NCI-H2107 treated with DMSO at 0.1 percent for 48 hours (cell line): ENCODE results near the gene CLASP1.
"Not testable (repeated sequence)": the region's sequence is repeated elsewhere in the genome, so short reads cannot be mapped to it uniquely, and the experiment has no call there.

Experiments
- DNase-seq: peaks from one replicate; lab custom pipeline; 2025; ENCODE audit not compliant: unreplicated experiment; lab: John Stamatoyannopoulos, UW

Gene CLASP1

DNA sequence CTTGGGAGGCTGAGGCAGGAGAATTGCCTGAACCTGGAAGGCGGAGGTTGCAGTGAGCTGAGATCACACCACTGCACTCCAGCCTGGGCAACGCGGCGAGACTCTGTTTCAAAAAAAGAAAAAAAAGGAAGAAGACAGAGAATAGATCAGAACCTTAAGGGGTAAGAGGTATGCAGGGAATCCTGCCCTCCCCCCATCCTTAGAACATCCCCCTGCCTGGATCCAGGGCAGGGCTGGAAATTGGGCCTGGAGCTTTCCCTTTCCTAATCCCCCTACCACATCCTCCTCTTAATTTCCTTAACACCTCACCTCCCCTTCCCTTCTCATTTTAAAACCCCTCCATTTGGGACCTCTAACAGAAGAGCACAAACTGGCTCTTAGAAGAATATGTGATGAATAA is 62.1 kb downstream of the CLASP1 start:
- DNase-seq: no peak

DNA sequence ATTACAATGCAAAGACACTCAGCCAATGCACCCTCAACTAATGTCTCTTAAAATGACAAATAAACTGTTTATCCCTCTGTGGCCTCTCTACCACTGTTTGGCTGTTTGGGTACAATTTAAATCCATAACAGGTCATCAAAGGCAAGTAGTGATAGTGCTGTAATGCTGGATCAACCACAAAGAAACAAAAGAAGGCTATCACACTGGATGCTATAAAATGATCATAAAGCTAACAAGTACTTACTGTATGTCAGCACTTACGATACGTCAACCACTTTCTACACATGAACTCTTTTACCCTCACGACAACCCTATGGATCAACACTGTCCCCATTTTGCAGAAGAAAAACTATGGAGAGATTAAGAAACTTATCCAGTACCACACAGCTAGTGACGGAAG is 64.5 kb downstream of the CLASP1 start:
- DNase-seq: no peak

DNA sequence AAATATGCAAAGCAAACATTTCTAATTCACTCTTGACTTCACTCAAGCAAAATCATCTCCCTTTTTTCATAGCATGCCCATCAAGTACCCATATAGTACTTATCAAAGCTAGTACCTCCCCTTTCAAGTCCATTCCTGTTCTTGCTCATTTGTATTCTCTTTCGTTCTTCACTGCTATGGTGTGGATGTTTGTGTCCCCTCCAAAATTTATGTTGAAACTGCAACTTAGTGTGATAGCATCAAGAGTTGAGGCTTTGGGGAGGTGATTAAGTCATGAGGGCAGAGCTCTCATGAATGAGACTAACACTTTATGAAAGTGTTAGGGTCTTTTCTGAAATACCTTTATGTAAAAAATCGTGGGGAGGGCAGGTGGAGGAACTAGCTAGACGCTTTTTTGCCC is 65.7 kb downstream of the CLASP1 start:
- peak; percentile 4 for DNase-seq

DNA sequence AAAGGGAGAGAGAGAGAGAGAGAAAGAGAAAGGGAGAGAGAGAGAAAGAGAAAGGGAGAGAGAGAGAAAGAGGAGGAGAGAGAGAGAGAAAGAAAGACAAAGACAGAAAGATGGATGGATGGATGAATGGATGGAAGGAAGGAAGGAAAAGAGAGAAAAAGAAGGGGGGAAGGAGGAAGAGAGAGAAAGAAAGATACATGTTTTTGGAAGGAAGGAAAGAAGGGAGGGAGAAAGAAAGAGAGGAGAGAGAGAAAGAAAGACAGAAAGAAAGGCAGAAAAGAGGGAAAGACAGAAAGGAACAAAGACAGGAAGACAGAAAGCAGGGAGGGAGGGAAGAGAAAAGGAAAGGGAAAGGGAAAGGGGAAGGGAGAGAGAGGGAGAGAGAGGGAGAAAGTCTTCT is 67.0 kb downstream of the CLASP1 start:
- DNase-seq: no peak

DNA sequence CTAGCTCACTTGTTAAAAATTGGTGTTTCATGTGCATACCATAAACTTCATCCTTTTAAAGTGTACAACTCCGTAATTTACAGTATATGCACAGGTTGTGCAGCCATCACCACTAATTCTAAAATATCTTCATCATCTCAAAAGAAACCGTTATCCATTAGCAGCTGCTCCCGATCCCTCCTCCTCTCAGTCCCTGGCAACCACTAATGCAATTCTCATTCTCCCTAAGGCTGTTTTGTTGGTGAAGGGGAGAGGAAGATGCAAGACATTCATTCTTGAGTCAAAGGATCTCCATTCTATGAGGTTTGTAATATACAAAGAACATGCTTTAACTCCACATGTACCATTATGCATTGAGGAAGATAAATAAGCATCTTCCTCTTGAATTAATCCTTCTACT is 70.0 kb downstream of the CLASP1 start:
- DNase-seq: no peak

DNA sequence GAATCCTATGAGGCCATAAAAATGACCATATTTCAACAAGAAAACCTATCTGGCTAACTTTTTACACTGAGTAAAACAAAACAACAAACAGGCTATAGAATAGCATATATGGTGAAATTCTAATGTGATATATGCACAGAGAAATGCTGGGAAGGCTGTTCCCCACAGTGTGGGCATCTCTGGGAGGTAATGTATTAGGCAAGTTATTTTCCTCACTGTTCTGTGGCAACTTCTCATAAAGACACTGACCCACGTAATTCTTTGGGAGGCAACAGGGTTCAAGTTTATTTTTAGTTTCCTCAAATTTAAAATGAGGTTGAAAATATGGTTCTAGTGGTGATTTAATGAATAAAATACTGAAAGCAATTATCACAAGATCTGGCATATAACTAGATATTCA is 71.9 kb downstream of the CLASP1 start:
- DNase-seq: no peak

DNA sequence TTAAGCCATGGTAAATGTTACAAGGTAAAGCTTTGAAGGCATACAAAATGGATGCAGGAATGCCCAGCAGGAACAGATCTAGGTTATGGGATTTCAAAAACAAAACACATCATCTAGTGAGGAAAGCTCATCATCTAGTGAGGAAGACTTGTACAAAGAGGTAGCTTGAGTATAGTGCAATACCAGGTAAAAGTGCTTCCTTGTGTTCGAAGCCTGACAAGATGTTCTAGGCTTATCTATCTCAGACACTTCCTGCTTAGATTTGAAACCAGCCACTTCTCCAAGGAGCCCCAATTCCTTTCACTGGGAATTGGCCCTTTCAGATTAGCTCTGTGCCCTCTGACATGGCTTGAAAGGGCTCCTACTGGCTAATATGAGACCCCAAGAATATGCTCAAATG is 73.0 kb downstream of the CLASP1 start:
- no peak for DNase-seq

DNA sequence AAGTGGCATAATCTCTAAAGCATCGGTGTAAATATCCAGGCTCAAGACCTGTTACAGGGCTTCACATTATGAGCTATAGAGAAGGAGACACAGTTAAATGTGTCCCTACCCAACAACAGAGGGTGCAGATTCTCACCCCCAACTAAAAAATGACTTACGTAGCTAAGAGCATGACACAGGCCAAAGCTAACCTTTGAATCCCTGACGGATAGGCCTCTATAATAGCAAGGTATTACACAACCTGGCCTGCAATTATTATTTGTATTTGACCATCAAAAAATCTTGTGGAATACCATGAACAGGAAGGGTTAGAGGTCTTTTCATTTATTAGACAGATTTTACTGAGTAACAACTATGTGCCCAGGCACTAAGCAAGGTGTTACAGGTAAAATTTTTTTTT is 73.5 kb downstream of the CLASP1 start:
- DNase-seq: no peak

DNA sequence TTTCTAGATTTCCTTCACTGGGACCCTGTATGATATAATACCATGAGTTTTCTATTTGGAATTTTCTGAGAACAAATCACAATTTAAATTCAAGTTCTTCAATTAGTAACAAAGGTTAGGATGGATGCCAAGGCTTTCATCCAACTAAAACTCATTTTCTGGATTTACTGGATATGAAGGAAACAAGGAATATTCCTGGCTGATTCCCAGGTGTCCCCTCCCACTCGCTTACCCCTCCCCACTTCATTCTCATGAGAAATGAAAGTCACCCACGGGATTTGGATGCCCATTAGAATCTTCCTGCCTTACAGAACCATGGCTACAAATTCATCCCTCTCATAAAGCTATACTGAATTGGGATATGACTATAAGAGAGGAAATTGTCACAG is 78.6 kb downstream of the CLASP1 start:
- no peak for DNase-seq

DNA sequence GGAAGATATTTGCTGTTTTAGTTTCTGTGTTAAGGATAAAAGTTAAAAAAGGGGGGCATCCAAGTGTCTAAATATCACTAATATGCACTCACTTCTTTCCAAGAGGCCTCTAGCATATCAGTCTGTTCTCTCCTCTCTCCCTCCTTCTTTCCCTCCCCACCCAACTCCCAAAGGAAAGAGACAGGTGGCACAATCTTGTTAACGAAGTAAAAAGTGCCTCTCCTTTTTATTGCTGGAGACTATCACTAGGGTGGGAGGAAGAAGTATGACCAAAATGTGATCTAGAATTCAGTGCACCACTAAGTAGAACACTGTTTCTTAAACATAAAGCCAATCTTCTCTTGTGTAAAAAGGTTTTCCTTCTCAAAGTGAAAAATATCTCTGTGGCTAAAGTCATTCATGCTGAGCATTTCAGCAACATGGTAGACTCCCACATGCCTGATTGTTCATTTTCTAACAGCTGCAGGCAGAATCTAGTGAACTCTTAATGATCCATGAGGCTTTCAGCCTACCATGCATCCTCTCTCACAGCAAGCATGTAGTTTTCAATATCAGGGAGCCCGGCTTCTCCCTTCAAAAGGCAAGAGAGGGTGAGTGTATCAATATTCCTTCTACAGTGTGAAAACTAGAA is 79.1 kb downstream of the CLASP1 start:
- DNase-seq: no peak

DNA sequence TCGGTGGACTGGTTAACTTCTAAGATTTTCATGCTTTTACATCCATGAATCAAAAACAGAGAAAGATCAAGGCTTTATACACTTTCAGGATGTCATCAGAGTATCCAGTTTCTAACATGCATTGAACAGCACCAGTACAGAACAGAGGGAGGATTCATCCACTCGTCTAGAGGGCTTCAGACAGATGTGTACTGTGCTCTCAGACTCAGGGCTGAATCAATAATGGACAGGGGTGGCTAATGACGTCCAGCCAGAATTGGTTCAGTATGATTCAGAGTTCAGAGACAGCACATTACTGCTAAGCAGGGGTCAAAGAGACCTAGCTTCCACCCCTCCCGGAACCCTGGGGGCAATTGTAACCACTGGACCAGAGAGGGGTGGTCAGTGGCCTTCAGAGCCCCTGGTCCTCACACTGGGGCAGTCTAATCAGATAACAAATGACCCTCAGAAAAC is 81.3 kb downstream of the CLASP1 start:
- DNase-seq: no peak

DNA sequence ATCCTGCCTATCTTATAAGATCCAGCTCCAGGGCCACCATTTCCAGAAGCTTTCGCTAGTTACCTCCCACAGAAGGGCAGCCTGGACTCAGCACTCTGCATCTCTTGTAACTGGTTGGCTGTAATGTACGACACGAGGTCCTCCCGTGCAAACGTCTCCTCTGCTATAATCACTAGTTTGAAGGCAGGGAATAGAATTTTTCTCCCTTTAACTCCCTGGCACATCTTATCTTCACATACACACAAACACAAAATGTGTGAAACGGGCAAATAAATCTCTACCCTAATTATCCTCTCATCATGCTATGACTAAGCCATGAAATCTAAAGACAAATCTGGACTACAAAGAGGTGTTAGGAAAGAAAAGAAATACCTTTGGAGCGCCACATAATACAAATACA is 81.8 kb downstream of the CLASP1 start:
- no peak for DNase-seq

DNA sequence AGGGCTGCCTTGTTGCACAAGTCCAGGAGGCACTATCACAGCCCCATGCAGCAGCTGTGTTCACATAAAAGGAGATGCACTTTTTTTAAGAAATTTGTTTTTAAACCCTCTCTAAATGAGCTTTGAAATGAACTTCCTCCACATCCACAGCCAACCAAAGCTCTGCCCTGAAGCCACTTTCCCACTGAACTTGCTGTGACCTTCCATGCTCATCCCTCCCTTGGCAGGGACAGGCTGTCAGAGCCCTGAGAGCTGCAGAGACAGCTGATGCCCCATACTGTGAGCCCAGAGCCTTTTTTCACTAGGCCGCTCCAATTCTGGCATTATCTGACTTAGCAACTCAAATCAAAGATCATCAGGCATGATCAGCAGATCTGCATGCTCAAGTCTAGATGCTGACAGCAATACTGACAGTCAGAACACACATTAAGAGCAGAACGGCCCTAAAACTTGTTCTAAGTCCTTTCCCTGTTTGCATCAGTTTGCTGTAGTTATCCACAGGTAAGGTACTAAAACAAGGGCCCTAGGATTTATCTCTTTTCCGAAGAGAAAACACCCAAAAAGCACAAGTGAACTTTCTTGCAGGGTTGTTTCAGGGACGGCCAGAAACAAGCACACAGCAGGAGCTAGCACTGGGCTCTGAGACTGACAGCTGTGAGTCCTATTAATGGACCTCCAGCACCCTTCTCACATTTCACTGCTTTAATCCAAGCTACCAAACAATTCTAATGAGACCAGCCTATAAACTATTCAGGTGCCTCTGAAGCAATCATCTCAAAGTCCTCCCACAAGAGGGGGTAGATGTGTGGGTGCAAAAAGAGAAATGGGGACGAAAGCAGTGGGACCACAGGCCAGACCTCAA is 83.6 kb downstream of the CLASP1 start:
- DNase-seq: peak; percentile 78

DNA sequence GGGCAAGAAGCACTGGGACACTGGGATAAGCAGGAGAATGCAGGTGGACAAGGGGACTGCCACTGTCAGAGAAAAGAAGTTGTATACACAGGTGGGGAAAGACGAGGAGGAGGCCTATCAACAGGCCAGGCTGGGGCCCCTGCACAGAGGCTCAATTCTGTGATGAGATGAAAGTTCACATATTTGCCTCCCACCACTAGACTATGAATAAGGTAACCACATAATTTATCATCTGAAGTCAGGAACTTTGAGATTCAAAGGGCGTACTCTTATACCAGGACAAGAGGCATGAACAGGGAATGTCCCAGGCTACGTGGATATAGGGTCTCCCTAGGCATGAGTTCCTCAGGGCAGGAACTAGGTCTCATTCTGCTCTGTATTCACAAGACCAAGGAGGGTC is 84.4 kb downstream of the CLASP1 start:
- no peak for DNase-seq

DNA sequence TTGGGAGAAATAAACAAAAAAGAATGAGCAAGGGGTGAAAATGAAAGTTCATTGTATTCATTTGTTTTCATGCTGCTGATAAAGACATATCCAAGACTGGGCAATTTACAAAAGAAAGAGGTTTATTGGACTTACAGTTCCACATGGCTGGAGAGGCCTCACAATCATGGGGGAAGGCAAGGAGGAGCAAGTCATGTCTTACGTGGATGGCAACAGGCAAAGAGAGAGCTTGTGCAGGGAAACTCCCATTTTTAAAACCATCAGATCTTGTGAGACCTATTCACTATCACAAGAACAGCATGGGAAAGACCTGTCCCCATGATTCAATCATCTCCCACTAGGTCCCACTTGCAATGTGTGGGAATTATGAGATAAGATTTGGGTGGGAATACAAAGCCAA is 85.5 kb downstream of the CLASP1 start:
- not testable (repeated sequence) for DNase-seq

DNA sequence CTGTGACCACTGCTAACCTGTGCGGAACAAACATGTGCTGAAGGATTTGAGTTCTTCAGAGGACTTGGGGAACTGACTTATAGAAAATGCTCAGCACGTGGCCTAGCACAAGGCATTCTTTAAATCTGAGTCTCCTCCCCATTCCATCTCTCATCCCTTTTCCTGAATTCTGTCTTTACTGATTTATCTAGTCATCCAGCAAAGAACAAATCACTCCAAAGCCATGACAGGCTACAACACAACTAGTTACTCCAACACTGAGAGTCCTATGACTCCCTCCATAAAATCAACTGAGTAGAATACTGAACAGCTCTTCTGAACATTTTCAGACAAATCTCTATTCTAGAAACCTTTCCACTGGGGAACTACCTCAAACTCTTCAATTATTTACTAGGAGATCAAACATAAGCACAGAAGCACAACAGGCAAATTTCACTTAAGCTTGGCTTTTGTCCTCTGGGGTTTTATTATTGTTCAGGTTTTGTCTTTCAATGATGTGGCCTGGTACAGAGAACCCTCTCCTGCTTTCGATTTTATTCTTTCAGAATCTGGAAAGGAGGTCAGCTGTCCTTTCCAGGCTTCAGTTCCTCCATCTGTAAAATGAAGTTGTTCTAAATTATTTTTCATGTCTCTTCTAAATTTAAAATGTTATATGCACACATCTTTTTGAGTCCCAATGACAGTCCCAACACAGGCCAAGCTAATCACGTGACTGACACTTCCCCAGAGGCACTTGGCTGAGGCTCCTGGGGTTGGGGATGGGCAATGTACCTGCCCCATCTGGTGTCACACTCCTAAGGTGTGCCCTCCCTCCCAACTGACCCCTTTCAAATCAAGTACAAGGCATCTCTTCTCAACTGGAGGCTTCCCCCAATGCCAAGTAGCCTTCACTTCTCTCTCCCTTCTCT is 86.7 kb downstream of the CLASP1 start:
- DNase-seq: peak; percentile 25

DNA sequence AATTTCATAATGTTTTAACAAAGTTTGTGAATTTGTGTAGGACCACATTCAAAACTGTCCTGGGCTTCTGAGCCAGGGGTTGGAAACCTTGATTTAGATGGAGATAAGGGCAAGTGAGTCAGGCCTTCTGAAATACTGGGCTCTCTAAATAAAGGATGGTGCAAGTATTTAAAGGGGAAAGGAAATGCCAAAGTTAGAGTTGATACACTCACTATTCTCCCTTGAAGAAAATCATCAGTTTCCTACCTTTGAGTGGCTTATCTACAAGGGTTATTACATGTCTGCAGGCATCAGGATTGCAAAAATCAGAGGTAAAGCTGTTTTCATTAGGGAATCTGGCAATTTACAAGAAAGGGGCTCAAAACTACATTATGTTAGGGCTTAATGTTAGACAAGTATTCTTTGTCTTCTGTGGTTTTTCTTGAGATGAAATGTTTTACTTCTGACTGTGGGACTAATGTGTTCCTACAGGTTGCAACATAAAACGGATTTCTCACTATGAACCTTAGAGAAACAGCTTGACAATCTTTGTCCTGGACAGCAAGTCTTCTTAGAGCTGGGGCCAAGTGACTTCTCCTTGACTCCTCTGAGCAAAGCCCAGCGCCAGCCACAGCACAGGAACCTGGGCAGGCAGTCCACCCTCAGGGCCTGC is 87.5 kb downstream of the CLASP1 start:
- no peak for DNase-seq

DNA sequence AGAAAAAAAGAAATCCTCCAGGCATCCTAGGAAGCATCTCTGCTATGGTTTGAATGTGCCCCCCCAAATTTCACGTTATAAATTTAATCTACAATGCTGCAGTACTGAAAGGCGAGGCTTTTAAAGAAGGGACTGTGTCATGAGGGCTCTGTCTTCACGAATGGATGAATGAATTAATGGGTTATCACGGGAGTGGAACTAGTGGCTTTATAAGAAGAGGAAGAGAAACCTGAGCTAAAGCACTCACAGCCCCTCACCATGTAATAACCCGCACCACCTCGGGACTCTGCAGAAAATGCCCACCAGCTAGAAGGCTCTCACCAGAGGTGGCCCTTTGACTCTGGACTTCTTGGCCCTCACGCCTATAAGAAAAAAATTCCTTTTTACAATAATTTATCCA is 90.9 kb downstream of the CLASP1 start:
- DNase-seq: no peak

DNA sequence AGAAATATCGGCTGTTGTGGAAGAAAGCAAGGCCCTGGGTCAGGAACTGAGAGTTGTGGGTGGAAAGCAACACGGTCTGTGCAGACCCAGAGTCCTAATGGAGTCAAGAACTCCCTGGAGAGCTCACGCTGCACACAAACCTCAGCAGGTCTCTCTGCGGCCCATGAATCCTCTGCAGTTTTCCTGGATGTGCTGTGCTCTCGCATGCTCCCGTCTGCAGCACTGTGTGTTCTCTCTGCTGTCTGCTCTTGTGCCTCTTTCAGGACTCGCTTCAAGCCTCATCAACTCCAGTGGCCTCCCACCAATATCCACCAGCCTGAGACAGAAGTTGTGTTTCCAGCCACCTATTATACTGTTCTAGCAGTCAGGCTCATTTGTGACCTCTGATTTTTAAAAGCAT is 94.3 kb downstream of the CLASP1 start:
- peak; percentile 41 for DNase-seq

DNA sequence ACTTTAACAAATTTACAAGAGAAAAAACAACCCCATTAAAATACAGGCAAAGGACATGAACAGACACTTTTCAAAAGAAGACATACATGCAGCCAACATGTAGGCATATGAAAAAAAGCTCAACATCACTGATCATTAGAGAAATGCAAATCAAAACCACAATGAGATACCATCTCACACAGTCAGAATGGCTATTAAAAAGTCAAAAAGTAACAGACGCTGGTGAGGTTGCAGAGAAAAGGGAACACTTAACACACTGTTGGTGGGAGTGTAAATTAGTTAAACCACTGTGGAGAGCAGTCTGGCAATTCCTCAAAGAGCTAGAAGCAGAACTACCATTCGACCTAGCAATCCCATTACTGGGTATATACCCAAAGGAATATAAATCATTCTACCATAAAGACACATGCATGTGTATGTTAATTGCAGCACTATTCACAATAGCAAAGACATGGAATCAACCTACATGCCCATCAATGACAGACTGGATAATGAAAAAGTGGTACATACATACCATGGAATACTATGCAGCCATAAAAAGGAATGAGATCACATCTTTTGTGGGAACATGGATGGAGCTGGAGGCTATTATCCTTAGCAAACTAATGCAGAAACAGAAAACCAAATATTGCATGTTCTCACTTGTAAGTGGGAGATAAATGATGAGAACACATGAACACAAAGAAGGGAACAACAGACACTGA is 96.6 kb downstream of the CLASP1 start:
- not testable (repeated sequence) for DNase-seq
